ENCODE measurements around the gene SLC6A9.

SLC6A9 gene

GRCh38 chr1:44029911-44030604 lies 1.2 kb downstream of the SLC6A9 start:
- DNase-seq (ENCODE audit: extremely low read depth in 1 of 2, low read depth in 1 of 2) = peak; percentile 51 to 73

DNA sequence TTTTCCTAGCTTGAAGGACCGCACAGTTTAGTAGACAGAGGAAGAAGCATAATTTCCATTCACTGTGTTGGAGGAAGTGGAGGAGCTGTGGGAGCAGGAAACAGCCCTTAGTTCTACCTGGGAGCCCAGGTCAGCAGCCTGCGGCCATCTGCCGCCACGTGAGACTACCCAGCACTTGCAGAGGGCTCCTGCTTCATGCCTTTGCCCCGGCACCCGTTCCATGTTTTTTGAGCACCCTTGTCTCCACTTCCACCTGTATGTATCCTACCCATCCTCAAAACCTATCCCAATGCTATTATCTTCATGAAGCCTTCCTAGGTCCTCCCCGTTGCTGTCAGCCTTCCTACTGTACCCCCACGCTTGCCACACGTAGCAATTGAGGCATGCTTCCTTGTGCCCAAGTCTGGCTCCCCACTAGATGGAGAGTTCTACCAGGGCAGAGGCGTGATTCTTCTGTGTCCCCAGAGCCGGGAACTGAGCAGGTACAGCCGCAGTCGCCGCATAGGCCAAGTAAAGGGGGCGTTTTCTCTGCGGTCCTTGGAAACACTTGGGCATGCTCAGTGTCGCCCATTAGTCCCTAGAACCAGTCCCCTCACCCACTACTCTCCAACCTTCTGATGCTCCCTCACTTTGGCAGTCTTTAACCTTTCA lies 1.9 kb downstream of the SLC6A9 start:
- DNase-seq (ENCODE audit: extremely low read depth in 1 of 2, low read depth in 1 of 2) = no peak

GRCh38 chr1:44027320-44027719 lies 3.9 kb downstream of the SLC6A9 start:
- no peak for DNase-seq (ENCODE audit: extremely low read depth in 1 of 2, low read depth in 1 of 2)

DNA sequence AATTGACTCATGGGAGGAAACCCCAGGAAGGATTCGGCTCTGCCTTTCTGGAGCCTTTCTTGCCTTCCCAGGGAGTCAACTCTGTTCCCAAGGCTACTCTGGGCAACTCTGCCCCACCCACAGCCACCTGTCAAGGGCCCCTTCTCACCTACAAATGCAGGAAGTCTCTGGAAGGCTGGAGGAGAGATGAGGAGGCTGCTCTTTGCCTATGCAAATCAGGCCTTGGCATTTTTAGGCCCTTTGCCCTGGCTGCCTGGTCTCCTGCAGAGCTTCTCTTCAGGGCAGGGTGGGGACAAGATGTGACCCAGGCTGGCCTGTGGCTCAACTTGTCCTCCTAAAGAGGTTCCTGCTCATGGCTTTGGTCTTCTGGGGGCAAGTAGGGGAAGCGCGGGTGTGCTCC lies 5.4 kb downstream of the SLC6A9 start:
- no peak for DNase-seq (ENCODE audit: extremely low read depth in 1 of 2, low read depth in 1 of 2)

DNA sequence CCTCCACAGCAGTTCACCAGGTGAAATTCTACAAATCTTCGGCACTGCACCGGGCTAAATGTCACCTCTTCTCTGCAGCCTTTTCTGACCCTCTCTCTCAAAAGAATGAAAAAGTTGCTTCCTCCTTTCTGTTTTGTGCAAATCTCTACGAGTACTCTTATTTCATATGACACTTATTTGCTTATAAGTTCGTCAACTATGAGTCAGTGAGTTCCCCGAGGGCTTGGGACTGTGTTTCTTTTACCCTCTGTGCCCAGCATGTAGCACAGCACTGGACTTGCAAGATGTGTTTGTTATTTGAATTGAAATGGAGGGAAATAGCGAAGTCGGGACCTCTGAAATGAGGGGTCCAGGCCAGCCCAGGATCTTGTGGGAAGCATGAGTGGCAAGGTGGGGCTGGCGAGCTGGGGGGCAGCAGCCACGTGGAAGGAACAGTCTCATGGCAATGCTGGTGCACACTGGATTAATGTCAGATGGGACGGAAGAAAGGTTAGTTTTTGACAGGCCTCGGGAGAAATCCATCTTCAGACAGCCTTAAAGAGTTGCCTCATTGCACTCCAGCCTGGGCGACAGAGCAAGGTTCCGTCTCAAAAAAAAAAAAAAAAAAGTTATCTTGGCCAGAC lies 6.2 kb downstream of the SLC6A9 start:
- DNase-seq (ENCODE audit: extremely low read depth in 1 of 2, low read depth in 1 of 2) = no peak

GRCh38 chr1:44024031-44024902 lies 7.0 kb downstream of the SLC6A9 start:
- no peak for DNase-seq (ENCODE audit: extremely low read depth in 1 of 2, low read depth in 1 of 2)

GRCh38 chr1:44021581-44022321 lies 9.5 kb downstream of the SLC6A9 start:
- DNase-seq (ENCODE audit: extremely low read depth in 1 of 2, low read depth in 1 of 2) = no peak

GRCh38 chr1:44021156-44021555 lies 10.1 kb downstream of the SLC6A9 start:
- DNase-seq (ENCODE audit: extremely low read depth in 1 of 2, low read depth in 1 of 2) = no peak

GRCh38 chr1:44020464-44020863 lies 10.8 kb downstream of the SLC6A9 start:
- DNase-seq (ENCODE audit: extremely low read depth in 1 of 2, low read depth in 1 of 2) = no peak

GRCh38 chr1:44019466-44019948 lies 11.8 kb downstream of the SLC6A9 start:
- DNase-seq (ENCODE audit: extremely low read depth in 1 of 2, low read depth in 1 of 2) = no peak

DNA sequence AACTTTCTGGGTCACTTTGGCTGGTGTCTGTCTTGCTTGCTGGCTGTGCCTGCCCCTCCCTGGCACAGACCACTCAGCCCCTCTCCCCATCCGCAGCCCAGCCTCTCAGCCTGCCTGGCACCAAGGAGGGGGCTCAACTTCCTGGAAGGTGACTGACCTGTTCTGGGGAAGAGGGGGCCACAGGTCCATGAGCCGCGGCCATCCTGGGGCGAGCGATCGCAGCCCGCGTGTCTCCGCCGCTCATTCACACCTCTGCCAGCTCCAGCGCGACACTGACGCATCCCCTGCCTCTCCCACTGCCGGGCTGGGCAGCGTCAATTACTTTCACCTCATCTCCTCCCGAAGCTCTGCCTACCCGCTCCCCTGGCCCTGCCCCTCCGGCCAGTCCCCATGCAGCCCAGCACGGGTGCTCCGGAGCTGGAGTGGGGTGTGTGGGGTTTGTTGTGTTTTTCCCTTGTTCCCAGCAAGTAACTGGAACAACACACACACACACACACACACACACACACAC lies 14.3 kb downstream of the SLC6A9 start:
- DNase-seq (ENCODE audit: extremely low read depth in 1 of 2, low read depth in 1 of 2) = no peak

DNA sequence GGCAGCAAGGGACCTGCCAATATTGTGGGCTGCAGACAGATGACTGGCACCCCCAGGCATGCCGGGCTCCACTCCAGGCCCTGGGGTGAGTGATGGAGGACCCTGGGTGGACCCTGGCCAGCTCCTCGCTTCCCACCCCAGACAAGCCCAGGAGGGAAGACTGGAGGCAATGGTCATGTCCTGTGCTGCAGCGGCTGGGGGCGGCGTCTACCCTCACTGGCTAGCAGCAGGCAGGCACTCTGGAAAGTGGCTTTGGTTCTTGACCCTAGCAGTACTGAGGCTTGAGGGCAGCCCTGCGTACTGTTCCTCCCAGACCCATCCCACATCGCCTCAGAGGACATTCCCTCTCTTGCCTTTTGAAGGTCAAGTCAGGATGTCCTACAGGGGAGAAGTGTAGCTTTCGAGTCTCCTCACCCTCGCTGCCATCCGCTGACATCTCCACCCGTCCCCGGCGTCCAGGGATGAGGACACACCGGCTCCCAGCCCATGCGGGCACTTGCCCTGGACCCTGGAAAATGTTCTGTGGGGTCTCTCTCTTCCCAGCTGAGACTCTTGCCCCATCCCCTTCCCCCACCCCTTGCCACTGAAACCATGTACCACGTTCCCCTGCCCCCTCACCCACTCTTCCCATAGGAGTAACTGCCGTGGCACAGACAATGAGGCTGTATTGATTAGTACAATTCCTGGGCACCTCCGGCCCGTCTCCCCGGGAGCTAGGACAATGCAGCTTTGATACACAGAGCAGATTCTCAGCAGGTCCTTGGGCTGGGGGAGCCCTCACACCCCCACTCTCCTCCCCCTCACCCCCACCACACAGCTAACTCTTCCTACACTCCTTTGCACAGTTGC lies 15.0 kb downstream of the SLC6A9 start:
- no peak for DNase-seq (ENCODE audit: extremely low read depth in 1 of 2, low read depth in 1 of 2)

GRCh38 chr1:44015206-44015605 lies 16.1 kb downstream of the SLC6A9 start:
- no peak for DNase-seq (ENCODE audit: extremely low read depth in 1 of 2, low read depth in 1 of 2)

GRCh38 chr1:44014365-44015104 lies 16.7 kb downstream of the SLC6A9 start:
- no peak for DNase-seq (ENCODE audit: extremely low read depth in 1 of 2, low read depth in 1 of 2)

DNA sequence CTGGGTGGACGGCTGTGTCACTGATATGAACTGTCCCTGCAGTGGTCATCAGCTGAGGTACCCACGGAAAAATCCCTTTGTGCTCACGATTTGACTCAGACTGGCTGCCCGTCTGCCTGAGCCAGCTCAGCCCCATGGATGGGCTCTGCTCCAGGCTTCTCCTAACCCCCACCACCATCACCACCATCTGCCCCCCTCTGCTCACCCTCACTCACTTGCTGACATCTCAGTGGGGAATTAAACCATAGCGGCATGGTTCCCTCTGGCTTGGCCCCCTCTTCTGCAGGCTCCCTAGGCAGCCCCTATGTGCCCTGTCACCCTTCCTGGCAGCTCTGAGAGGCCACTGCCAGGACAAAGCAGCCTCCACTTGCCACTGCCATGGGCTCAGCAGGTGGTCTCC lies 17.3 kb downstream of the SLC6A9 start:
- no peak for DNase-seq (ENCODE audit: extremely low read depth in 1 of 2, low read depth in 1 of 2)

- no peak for DNase-seq (ENCODE audit: extremely low read depth in 1 of 2, low read depth in 1 of 2)
Observed at GRCh38 chr1:44012941-44013609, 18.2 kb downstream of the SLC6A9 start.

- DNase-seq (ENCODE audit: extremely low read depth in 1 of 2, low read depth in 1 of 2) = no peak
Observed at GRCh38 chr1:44012404-44012803, 18.9 kb downstream of the SLC6A9 start.

DNA sequence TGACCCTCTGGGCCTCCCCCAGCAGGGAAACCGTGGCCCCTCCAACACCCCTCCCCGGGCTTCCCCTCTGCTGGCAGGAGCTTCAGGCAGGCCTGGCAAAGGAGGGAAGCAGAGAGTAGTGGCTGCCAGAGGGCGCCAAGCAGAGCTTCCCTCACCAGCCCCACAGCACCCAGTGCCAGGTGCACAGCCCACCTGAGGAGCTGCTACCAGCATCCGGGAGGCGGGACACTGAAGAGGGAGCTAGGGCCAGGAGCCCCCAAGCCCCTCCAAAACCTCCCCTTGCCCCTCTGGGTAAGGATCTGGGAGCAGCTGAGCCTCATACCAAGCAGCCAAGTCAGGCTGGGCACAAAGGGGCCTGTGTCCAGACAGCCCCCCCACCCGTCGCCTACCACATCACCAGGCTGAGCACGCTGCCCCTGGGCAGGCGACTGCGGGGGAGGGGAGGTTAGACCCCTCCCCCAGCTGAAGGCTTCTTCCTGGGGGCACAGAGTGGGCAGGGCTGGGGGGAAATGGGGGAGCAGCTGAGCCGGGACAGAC lies 20.3 kb downstream of the SLC6A9 start:
- no peak for DNase-seq (ENCODE audit: extremely low read depth in 1 of 2, low read depth in 1 of 2)

Measured in activated CD8-positive, alpha-beta memory T cell treated with anti-CD3 and anti-CD28 coated beads for 1 hour (primary cell).